Breast epithelium (tissue), 4 donors: ENCODE data around the gene PSMD1. TPM values are rescaled to one million over a fixed set of nuclear protein-coding genes. Genes with fewer than 3 reads are reported as not detected.

Source experiments
- DNase-seq, 2 donors: peaks; one replicate each; pipeline ENCODE4 v3.0.0-alpha.2; 2019; ENCODE audit warnings: low spot score in 2 of 2
- H3K27ac ChIP-seq, 2 donors: fragments of 200-600 bp; sonication (generic) in 1 of 2; one replicate each; pipeline ENCODE4 v1.5.1; 2016 to 2019; ENCODE audit warnings: mild to moderate bottlenecking in 1 of 2
- H3K27me3 ChIP-seq, 2 donors: fragments of 200-600 bp; sonication (generic) in 1 of 2; one replicate each; pipeline versions ENCODE4 v1.5.1 to v1.6.0; 2017 to 2019; ENCODE audit warnings: control low read depth in 1 of 2, mild to moderate bottlenecking in 1 of 2
- H3K36me3 ChIP-seq: fragments of 200-600 bp; one replicate; pipeline ENCODE4 v1.5.1; 2019
- H3K4me1 ChIP-seq, 2 donors: fragments of 200-600 bp; sonication (generic); one replicate each; pipeline ENCODE4 v1.5.1; 2016 to 2019; ENCODE audit warnings: control low read depth in 1 of 2
- H3K4me3 ChIP-seq, 3 donors: fragments of 200-600 bp; sonication (generic); 1 replicate in 2 of 3; 2 replicates in 1 of 3; pipeline ENCODE4 v1.5.1; 2016 to 2019; ENCODE audit warnings: mild to moderate bottlenecking in 3 of 3, moderate library complexity in 2 of 3
- H3K9me3 ChIP-seq, 2 donors: fragments of 200-600 bp; sonication (generic) in 1 of 2; one replicate each; pipeline ENCODE4 v1.5.1; 2016 to 2019; ENCODE audit warnings: control low read depth in 1 of 2
- CTCF ChIP-seq, 3 donors: fragments of 450-650 bp; IDR thresholded peaks; one replicate each; pipeline ENCODE4 v1.5.1; 2016 to 2017; ENCODE audit warnings: antibody characterized with exemption in 3 of 3, mild to moderate bottlenecking in 3 of 3, moderate library complexity in 3 of 3
- POLR2A ChIP-seq: fragments of 450-650 bp; IDR thresholded peaks from one replicate; pipeline ENCODE4 v1.6.1; 2016; ENCODE audit warnings: antibody characterized with exemption, mild to moderate bottlenecking, moderate library complexity
- POLR2AphosphoS5 ChIP-seq, 3 donors: sonication (generic); formaldehyde crosslinking; IDR thresholded peaks; one replicate each; pipeline ENCODE4 v1.6.1; 2017; ENCODE audit warnings: antibody characterized with exemption in 3 of 3
- intact Hi-C: fragments of 100-400 bp; cut with DNase I; formaldehyde crosslinking; loops from one replicate; pipeline ENCODE4 v1.15.1; 2023; ENCODE audit warnings: low total_unique reads
- total RNA-seq, 3 donors: library from RNA; depleted of rRNA; stranded (reverse); fragments of >200 nt; gene quantifications; one replicate each; pipeline ENCODE4 v1.1.0, GENCODE V29; 2016

PSMD1 gene
- total RNA-seq, 3 donors from 2014 or later: 63.8 to 73.0 (median 69.2) TPM

GRCh38 chr2:231038483-231039293, 18.0 kb upstream of the PSMD1 start:
- intact Hi-C loops: no loop called here
- no peak for DNase-seq
- no peak overlapping the region for H3K27ac ChIP-seq
- H3K27me3 ChIP-seq: peaks cover 0 to 19% of the 10 kb centered on the region in 2 donors
- no peak for TF ChIP-seq POLR2A
- TF ChIP-seq CTCF (IDR thresholded peaks at IDR 0.05): no peak
- no peak for TF ChIP-seq POLR2AphosphoS5 (IDR thresholded peaks at IDR 0.05)
- peak overlapping the region in 2 of 3 donors; percentile 45 to 64 for H3K4me3 ChIP-seq
- H3K36me3 ChIP-seq: no peaks in the 10 kb centered on the region
- H3K9me3 ChIP-seq: no peaks in the 10 kb centered on the region
- no peaks in the 10 kb centered on the region for H3K4me1 ChIP-seq

- H3K27me3 ChIP-seq: peaks cover 0 to 19% of the 10 kb centered on the region in 2 donors
- intact Hi-C loops: no loop called here
- no peak overlapping the region for H3K4me3 ChIP-seq
- H3K4me1 ChIP-seq: no peaks in the 10 kb centered on the region
- TF ChIP-seq POLR2A (no peak), CTCF (IDR thresholded peaks at IDR 0.05) (no peak), POLR2AphosphoS5 (IDR thresholded peaks at IDR 0.05) (no peak)
- no peaks in the 10 kb centered on the region for H3K9me3 ChIP-seq
- no peak overlapping the region for H3K27ac ChIP-seq
- no peaks in the 10 kb centered on the region for H3K36me3 ChIP-seq
- DNase-seq: no peak
Measured at GRCh38 chr2:231039294-231039664, 17.4 kb upstream of the PSMD1 start.

GRCh38 chr2:231039821-231040364, 16.8 kb upstream of the PSMD1 start:
- TF ChIP-seq POLR2AphosphoS5 (IDR thresholded peaks at IDR 0.05): no peak
- no peak for TF ChIP-seq POLR2A
- TF ChIP-seq CTCF (IDR thresholded peaks at IDR 0.05): no peak
- Histone ChIP-seq H3K27me3 (peaks cover 0 to 19% of the 10 kb centered on the region in 2 donors), H3K9me3 (no peaks in the 10 kb centered on the region), H3K4me1 (no peaks in the 10 kb centered on the region), H3K36me3 (no peaks in the 10 kb centered on the region), H3K27ac (no peak overlapping the region), H3K4me3 (no peak overlapping the region)
- intact Hi-C loops: no loop called here
- DNase-seq: no peak

- DNase-seq: no peak
- Histone ChIP-seq H3K9me3 (no peaks in the 10 kb centered on the region), H3K4me3 (no peak overlapping the region), H3K36me3 (no peaks in the 10 kb centered on the region), H3K4me1 (no peaks in the 10 kb centered on the region), H3K27ac (no peak overlapping the region), H3K27me3 (peaks cover 0 to 15% of the 10 kb centered on the region in 2 donors)
- no peak for TF ChIP-seq POLR2A
- TF ChIP-seq POLR2AphosphoS5 (IDR thresholded peaks at IDR 0.05): no peak
- TF ChIP-seq CTCF (IDR thresholded peaks at IDR 0.05): no peak
- intact Hi-C loops: no loop called here
Measured at GRCh38 chr2:231041061-231041689, 15.5 kb upstream of the PSMD1 start.

GRCh38 chr2:231043796-231044195, 12.9 kb upstream of the PSMD1 start:
- intact Hi-C loops: no loop called here
- Histone ChIP-seq H3K9me3 (no peaks in the 10 kb centered on the region), H3K27me3 (peaks cover 0 to under 1% of the 10 kb centered on the region in 2 donors), H3K4me3 (no peak overlapping the region), H3K4me1 (no peaks in the 10 kb centered on the region), H3K36me3 (no peaks in the 10 kb centered on the region), H3K27ac (no peak overlapping the region)
- TF ChIP-seq CTCF (IDR thresholded peaks at IDR 0.05) (no peak), POLR2A (no peak), POLR2AphosphoS5 (IDR thresholded peaks at IDR 0.05) (no peak)
- no peak for DNase-seq
